Retina (tissue), 1 donor: ENCODE data around the gene EIF2B2.

ENCODE experiments used
- DNase-seq: peaks from one replicate; pipeline ENCODE4 v3.0.0-alpha.2; 2016

EIF2B2 gene

GRCh38 chr14:75002392-75003249 lies at the start of gene EIF2B2:
EIF2B2 (plus strand) TSS chr14:75002921; CDS start chr14:75002991, 70 bp downstream.
- DNase-seq, result peak; percentile 98

- no peak for DNase-seq
Measured at GRCh38 chr14:74953686-74954085, 49.0 kb upstream of the EIF2B2 start.

GRCh38 chr14:74954232-74954946 lies 48.3 kb upstream of the EIF2B2 start:
- peak; percentile 65 for DNase-seq

- no peak for DNase-seq
Measured at GRCh38 chr14:74954947-74955228, 47.8 kb upstream of the EIF2B2 start.

GRCh38 chr14:74955229-74956026 lies 47.3 kb upstream of the EIF2B2 start, which contains the start of gene PGF:
PGF (minus strand) TSS chr14:74955597; CDS start chr14:74955242, 355 bp downstream.
- peak; percentile 68 for DNase-seq

- peak; percentile 51 for DNase-seq
Measured at GRCh38 chr14:74956027-74956279, 46.8 kb upstream of the EIF2B2 start.

GRCh38 chr14:74956280-74957072 lies 46.2 kb upstream of the EIF2B2 start:
- DNase-seq, result peak; percentile 52

GRCh38 chr14:74959596-74960180 lies 43.0 kb upstream of the EIF2B2 start:
- no peak for DNase-seq

GRCh38 chr14:74960736-74961135 lies 42.0 kb upstream of the EIF2B2 start:
- DNase-seq, result no peak

GRCh38 chr14:74961238-74961911 lies 41.3 kb upstream of the EIF2B2 start:
- no peak for DNase-seq

- peak; percentile 54 for DNase-seq
Measured at GRCh38 chr14:74962046-74962445, 40.7 kb upstream of the EIF2B2 start.

GRCh38 chr14:74962493-74962892 lies 40.2 kb upstream of the EIF2B2 start:
- DNase-seq, result no peak

- DNase-seq, result no peak
Measured at GRCh38 chr14:74963178-74963704, 39.5 kb upstream of the EIF2B2 start.

- DNase-seq, result no peak
Measured at GRCh38 chr14:74963705-74964271, 38.9 kb upstream of the EIF2B2 start.

GRCh38 chr14:74964787-74965485 lies 37.8 kb upstream of the EIF2B2 start:
- DNase-seq, result no peak

GRCh38 chr14:74965486-74966153 lies 37.1 kb upstream of the EIF2B2 start:
- DNase-seq, result no peak

- no peak for DNase-seq
Measured at GRCh38 chr14:74968811-74969210, 33.9 kb upstream of the EIF2B2 start.

GRCh38 chr14:74973003-74973653 lies 29.6 kb upstream of the EIF2B2 start:
- no peak for DNase-seq

- DNase-seq, result no peak
Measured at GRCh38 chr14:74973905-74974363, 28.8 kb upstream of the EIF2B2 start.
